Superior temporal gyrus (tissue), 1 donor: ENCODE data around the gene MRPS26.
"Not testable (repeated sequence)": the region's sequence is repeated elsewhere in the genome, so short reads cannot be mapped to it uniquely, and the experiment has no call there.

Experiments used
- DNase-seq: peaks from one replicate; pipeline ENCODE4 v3.0.0-alpha.2; 2016; ENCODE audit errors: extremely low spot score

The MRPS26 gene

DNA sequence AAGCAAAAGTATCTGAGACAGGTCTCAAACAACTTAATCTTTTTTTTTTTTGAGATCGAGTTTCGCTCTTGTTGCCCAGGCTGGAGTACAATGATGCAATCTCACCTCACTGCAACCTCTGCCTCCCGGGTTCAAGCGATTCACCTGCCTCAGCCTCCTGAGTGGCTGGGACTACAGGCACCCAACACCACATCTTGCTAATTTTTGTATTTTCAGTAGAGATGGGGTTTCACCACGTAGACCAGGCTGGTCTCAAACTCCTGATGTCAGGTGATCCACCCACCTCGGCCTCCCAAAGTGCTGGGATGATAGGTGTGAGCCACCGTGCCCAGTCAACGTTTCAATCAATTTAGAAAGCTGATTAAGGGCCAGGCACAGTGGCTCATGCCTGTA lies 27.4 kb downstream of the MRPS26 start:
- not testable (repeated sequence) for DNase-seq

DNA sequence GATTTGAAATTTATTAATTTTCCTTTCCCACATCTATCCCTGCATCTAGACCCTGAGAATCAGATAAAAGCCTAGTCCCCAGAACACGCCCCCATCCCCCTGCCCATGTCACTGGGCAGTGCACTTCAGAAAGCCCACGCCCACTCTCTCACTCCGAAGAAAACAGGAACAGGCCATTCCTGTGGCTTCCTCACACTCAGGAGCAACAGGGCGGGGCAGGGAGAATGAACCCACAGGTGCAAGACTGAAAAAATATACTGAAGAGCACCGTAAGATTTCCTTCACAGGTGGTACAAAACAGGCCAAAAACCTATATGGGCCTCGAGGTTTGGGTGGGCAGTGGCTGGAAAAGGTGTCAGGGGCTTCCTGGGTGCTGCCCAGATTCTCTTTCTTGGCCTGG lies 29.0 kb downstream of the MRPS26 start:
- no peak for DNase-seq

- not testable (repeated sequence) for DNase-seq
Observed at GRCh38 chr20:3075315-3075714, 29.5 kb downstream of the MRPS26 start.

DNA sequence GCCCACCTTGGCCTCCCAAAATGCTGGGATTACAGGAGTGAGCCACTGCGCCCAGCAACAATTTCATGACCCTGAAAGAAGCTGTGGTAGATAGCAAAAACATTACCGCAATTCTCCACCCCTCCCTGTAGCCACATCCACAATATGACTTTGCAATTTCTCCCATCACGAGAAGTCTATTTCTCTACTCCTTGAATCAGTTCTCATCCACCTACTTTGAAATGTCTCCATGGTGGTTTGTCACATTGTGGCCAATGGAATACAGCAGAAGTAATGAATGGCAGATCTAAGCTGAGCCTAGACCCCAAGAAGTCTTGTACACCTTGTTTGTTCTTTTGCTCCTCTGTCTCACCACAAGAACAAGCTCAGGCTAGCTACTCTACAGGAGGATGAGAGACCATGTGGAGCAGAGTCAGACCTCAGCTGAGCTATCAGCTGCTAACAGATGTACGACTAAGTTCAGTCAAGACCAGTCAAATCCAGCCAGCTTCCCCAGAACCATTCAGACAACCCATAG lies 31.8 kb downstream of the MRPS26 start:
- no peak for DNase-seq

- no peak for DNase-seq
Observed at GRCh38 chr20:3080939-3081388, 35.1 kb downstream of the MRPS26 start.

DNA sequence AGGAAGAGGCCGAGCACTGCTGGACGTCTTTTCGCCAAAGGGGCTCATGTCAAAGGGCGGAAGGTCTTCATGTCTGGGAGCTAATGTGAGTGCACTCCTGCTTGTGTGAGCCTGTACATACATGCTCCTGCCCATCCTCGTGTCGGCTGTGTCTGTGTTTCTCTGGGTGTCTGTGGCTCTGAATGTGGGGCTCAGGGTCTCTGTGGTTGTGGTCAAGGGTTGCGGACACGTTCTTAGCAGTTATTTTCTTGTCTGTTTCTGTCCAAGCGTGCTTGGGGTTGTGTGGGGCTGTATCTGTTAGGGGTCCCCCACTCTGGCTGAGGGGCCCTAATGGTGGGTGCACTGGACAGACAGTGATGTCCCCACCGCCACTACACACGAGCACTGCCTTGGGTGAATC lies 35.8 kb downstream of the MRPS26 start:
- no peak for DNase-seq

- DNase-seq: no peak
Observed at GRCh38 chr20:3082306-3082951, 36.6 kb downstream of the MRPS26 start.

DNA sequence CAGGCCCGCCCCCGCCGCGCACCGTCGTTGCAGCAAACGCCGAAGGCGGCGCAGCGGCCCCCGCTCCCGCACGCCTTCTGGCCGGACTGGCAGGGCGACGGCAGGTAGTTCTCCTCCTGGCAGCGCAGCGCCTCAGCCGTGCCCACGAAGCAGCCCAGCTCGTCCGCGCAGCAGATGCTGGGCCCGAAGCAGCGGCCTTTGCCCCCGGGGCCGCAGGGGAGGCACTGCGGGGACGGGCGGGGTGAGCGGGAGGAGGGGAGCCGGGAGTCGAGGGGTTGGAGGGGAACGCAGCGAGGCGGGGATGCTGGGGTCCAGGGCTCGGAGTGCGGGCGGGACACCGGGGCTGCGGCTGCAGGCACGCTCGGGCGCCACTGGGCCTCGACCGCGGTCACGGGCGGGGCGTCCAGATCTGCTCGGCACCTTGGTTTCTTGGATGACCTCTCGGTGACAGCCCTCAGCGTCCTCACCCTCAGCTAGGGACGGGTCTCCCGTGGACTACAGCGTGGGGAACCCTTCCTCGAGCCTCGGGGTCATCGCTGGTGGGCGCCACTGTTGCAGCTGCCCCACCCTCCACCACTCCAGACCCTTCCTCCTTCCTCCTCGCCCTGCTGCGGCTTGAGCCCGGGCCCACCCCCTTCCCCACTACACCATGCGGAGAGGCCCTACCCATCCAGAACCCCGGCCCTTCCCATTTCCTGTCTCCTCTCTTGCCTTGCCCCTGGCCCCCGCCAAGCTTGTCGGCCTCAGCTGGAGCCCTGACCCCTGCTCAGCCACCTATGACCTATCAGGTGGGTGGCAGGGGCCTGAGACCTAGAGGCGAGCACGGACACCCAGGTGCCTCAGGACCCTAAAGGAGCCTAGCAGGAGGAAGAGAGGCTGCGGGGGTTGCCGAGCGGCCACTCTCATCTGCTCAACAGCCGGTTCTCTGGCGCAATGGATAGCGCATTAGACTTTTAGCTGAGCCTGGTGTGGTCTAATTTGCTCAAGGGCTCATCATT lies 37.4 kb downstream of the MRPS26 start:
- DNase-seq: no peak

DNA sequence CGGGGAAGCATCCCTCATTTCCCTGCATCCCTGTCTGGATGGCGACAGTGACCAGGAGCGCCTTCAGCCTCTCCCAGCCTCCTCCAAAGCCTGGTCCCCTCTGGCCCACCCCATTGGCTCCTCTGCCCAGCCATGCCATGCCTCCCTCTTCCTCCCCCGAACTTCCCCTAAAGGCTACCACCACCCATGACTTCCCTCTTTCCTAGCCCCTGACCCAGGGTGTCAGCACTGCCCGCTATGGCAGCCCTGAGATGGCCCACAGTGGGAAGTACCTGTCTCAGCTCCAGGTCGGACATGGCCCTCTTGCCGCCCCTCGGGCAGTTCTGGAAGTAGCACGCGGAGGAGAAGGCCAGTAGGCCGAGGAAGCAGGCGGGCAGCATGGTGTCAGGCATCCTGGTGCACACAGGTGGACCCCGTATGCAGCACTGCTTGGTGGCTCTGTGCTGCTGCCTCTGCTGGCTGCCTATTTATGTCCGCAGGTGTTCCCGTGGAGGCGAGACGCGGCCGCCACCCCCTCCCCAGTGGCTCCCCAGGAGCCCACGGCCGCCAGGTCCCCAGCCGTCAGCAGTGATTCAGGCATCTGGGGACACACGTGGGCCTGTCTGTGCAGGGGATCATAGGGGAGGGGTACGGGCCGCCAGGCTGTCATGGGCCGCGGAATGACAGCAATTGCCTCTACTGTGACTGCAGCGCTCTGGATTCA lies 38.6 kb downstream of the MRPS26 start, which contains the start of gene AVP:
AVP (minus strand) TSS at position 442 of the 703 bp plus-strand sequence; CDS start at position 392, 50 bp downstream.
- no peak for DNase-seq

- DNase-seq: no peak
Observed at GRCh38 chr20:3084986-3085360, 39.1 kb downstream of the MRPS26 start.

GRCh38 chr20:3085571-3086072 lies 39.8 kb downstream of the MRPS26 start:
- DNase-seq: no peak

DNA sequence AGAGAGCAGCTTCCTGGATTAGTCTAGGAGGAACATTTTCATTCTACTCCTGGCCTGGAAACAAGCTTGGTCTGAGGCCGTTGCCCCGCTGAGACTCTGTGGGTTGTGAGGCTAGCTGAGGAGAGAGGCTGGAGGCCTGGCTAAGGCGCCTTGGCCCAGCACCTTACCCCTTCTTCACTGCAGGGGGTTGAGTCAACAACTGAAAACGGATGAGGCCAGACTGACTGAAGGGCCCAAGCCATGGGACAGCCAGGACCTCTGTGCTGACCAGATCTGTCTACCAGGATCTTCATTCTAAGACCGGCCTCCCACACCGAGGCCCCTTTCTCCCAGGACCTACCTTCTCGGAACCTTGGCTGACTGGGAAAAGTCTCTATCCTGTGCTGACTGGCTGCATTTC lies 42.2 kb downstream of the MRPS26 start:
- no peak for DNase-seq

DNA sequence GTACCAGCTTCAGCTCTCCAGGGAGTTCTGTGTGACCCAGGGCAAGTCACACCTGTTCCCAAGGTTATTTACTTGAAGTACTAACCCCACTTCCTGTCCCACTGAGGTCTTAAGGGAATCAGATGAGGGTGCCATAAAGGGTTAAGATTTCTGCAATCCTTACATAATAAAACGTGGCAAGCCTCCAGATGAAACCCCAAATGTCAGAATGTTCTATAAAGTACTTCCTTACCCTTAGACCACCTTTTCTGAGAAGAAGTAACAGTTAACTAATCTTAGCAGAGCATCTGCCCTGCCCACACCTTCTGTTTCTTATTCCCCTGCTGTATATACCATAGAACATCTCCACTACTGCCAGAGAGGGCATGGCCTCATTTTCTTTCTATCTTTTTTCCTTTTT lies 44.7 kb downstream of the MRPS26 start:
- DNase-seq: no peak

DNA sequence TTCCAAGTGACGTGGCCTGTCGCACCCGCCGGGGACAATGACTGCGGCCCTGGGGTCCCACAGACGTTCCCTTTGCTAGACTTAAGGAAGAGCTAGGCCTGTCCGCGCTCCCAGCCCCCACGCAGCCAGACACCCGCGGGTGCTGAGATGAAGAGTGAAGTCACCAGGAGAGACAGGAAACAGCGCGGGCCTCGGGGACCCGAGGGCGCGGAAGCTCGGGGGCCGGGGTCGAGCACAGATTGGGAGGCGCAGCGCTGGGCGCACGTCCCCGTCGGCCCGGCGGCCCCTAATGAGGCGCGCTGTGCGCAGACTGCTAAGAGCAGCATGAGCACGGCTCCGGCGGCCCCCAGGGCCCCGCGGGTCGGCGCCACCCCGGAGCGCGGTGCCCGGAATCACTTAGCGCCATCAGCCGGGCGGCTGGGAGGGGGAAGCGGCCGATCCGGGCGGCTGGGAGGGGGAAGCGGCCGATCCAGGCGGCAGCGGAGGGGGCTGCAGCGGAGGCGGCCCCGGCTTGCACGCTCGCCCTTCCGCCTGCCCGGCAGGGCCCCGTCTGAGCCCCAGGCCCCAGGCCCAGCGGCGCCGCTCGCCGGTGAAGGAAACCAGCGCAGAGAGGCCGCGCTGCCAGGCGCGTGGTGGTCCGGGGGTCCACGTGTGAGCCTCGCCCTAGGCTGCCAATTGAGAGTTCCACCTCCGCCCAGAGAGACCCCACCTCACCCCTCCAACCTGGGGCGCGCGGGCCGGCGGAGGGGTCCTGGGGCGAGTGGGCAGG lies 46.9 kb downstream of the MRPS26 start:
- DNase-seq: no peak

DNA sequence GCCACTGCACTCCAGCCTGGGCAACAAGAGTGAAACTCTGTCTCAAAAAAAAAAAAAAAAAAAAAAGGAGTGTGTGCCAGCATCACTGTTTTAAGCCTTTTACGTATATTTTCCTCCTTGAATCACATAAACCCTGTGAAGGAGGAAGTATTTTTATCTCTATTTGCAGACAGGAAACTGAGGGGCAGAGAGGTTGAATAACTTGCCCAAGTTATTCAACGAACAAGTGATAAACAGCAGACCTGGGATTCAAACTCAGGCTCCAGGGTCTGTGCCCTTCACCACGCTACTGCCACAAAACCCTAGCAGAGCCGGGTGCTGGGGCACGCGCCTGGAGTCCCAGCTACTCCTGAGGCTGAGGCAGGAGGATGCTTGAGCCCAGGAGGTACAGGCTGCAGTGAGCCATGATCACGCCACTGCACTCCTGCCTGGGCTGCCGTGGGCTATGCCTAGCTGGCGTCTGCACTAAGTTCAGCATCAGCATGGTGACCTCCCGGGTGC lies 48.1 kb downstream of the MRPS26 start:
- no peak for DNase-seq

GRCh38 chr20:3094848-3095629 lies 49.2 kb downstream of the MRPS26 start:
- DNase-seq: no peak
